ENCODE data around the gene USP25.

Gene USP25

GRCh38 chr21:15815285-15815684 is 85.5 kb downstream of the USP25 start:
- Histone ChIP-seq H3K9ac (ENCODE audit: insufficient read length, low read depth) (no peak overlapping the region), H3K36me3 (ENCODE audit: insufficient read depth, insufficient read length, low read length) (peaks cover 59% of the 10 kb centered on the region), H3K4me1 (ENCODE audit: insufficient read depth, insufficient read length) (no peaks in the 10 kb centered on the region), H3K4me3 (ENCODE audit: insufficient read length, low read depth) (no peak overlapping the region), H3K9me3 (ENCODE audit: insufficient read depth, low read length) (peaks cover 36% of the 10 kb centered on the region), H3K27me3 (ENCODE audit: insufficient read depth, insufficient read length) (no peaks in the 10 kb centered on the region)
- no peak for DNase-seq (ENCODE audit: low read depth, low spot score)
- no peak for TF ChIP-seq YY1 (IDR thresholded peaks at IDR 0.05; ENCODE audit: insufficient read depth, insufficient read length)
- no peak for TF ChIP-seq ZNF274 (IDR thresholded peaks at IDR 0.05; ENCODE audit: low read depth, low read length)
- no peak for TF ChIP-seq SUZ12 (IDR thresholded peaks at IDR 0.05; ENCODE audit: extremely low read depth, insufficient read depth, insufficient read length)

GRCh38 chr21:15820327-15820726 is 90.5 kb downstream of the USP25 start:
- TF ChIP-seq SUZ12 (IDR thresholded peaks at IDR 0.05; ENCODE audit: extremely low read depth, insufficient read depth, insufficient read length) = no peak
- TF ChIP-seq YY1 (IDR thresholded peaks at IDR 0.05; ENCODE audit: insufficient read depth, insufficient read length) = no peak
- TF ChIP-seq ZNF274 (IDR thresholded peaks at IDR 0.05; ENCODE audit: low read depth, low read length) = no peak
- Histone ChIP-seq H3K9me3 (ENCODE audit: insufficient read depth, low read length) (peaks cover 14% of the 10 kb centered on the region), H3K9ac (ENCODE audit: insufficient read length, low read depth) (no peak overlapping the region), H3K4me3 (ENCODE audit: insufficient read length, low read depth) (no peak overlapping the region), H3K36me3 (ENCODE audit: insufficient read depth, insufficient read length, low read length) (peaks cover 53% of the 10 kb centered on the region), H3K4me1 (ENCODE audit: insufficient read depth, insufficient read length) (no peaks in the 10 kb centered on the region), H3K27me3 (ENCODE audit: insufficient read depth, insufficient read length) (no peaks in the 10 kb centered on the region)
- DNase-seq (ENCODE audit: low read depth, low spot score) = no peak

- peaks cover 8% of the 10 kb centered on the region; the same call in 1 of the 2 replicates for H3K9me3 ChIP-seq (ENCODE audit: insufficient read depth, low read length)
- H3K4me1 ChIP-seq (ENCODE audit: insufficient read depth, insufficient read length) = no peaks in the 10 kb centered on the region
- H3K27me3 ChIP-seq (ENCODE audit: insufficient read depth, insufficient read length) = no peaks in the 10 kb centered on the region
- H3K36me3 ChIP-seq (ENCODE audit: insufficient read depth, insufficient read length, low read length) = peaks cover 50% of the 10 kb centered on the region
- TF ChIP-seq ZNF274 (IDR thresholded peaks at IDR 0.05; ENCODE audit: low read depth, low read length) (no peak), YY1 (IDR thresholded peaks at IDR 0.05; ENCODE audit: insufficient read depth, insufficient read length) (no peak), SUZ12 (IDR thresholded peaks at IDR 0.05; ENCODE audit: extremely low read depth, insufficient read depth, insufficient read length) (no peak)
- DNase-seq (ENCODE audit: low read depth, low spot score) = no peak
- H3K4me3 ChIP-seq (ENCODE audit: insufficient read length, low read depth) = no peak overlapping the region
- H3K9ac ChIP-seq (ENCODE audit: insufficient read length, low read depth) = no peak overlapping the region
Measured at GRCh38 chr21:15820852-15821379, 91.1 kb downstream of the USP25 start.

GRCh38 chr21:15823486-15824150 is 93.8 kb downstream of the USP25 start:
- DNase-seq (ENCODE audit: low read depth, low spot score) = no peak
- H3K9me3 ChIP-seq (ENCODE audit: insufficient read depth, low read length) = no peaks in the 10 kb centered on the region
- no peaks in the 10 kb centered on the region for H3K4me1 ChIP-seq (ENCODE audit: insufficient read depth, insufficient read length)
- peaks cover 49% of the 10 kb centered on the region for H3K36me3 ChIP-seq (ENCODE audit: insufficient read depth, insufficient read length, low read length)
- no peak for TF ChIP-seq SUZ12 (IDR thresholded peaks at IDR 0.05; ENCODE audit: extremely low read depth, insufficient read depth, insufficient read length)
- no peak for TF ChIP-seq ZNF274 (IDR thresholded peaks at IDR 0.05; ENCODE audit: low read depth, low read length)
- TF ChIP-seq YY1 (IDR thresholded peaks at IDR 0.05; ENCODE audit: insufficient read depth, insufficient read length) = no peak
- H3K9ac ChIP-seq (ENCODE audit: insufficient read length, low read depth) = no peak overlapping the region
- H3K27me3 ChIP-seq (ENCODE audit: insufficient read depth, insufficient read length) = no peaks in the 10 kb centered on the region
- H3K4me3 ChIP-seq (ENCODE audit: insufficient read length, low read depth) = no peak overlapping the region

GRCh38 chr21:15825700-15826099 is 95.9 kb downstream of the USP25 start:
- Histone ChIP-seq H3K9ac (ENCODE audit: insufficient read length, low read depth) (no peak overlapping the region), H3K4me3 (ENCODE audit: insufficient read length, low read depth) (no peak overlapping the region), H3K36me3 (ENCODE audit: insufficient read depth, insufficient read length, low read length) (peaks cover 39% of the 10 kb centered on the region), H3K4me1 (ENCODE audit: insufficient read depth, insufficient read length) (no peaks in the 10 kb centered on the region), H3K27me3 (ENCODE audit: insufficient read depth, insufficient read length) (no peaks in the 10 kb centered on the region), H3K9me3 (ENCODE audit: insufficient read depth, low read length) (no peaks in the 10 kb centered on the region)
- no peak for DNase-seq (ENCODE audit: low read depth, low spot score)
- no peak for TF ChIP-seq ZNF274 (IDR thresholded peaks at IDR 0.05; ENCODE audit: low read depth, low read length)
- no peak for TF ChIP-seq SUZ12 (IDR thresholded peaks at IDR 0.05; ENCODE audit: extremely low read depth, insufficient read depth, insufficient read length)
- TF ChIP-seq YY1 (IDR thresholded peaks at IDR 0.05; ENCODE audit: insufficient read depth, insufficient read length) = no peak

- H3K36me3 ChIP-seq (ENCODE audit: insufficient read depth, insufficient read length, low read length) = peaks cover 43% of the 10 kb centered on the region
- no peaks in the 10 kb centered on the region for H3K4me1 ChIP-seq (ENCODE audit: insufficient read depth, insufficient read length)
- no peaks in the 10 kb centered on the region for H3K9me3 ChIP-seq (ENCODE audit: insufficient read depth, low read length)
- no peaks in the 10 kb centered on the region for H3K27me3 ChIP-seq (ENCODE audit: insufficient read depth, insufficient read length)
- TF ChIP-seq SUZ12 (IDR thresholded peaks at IDR 0.05; ENCODE audit: extremely low read depth, insufficient read depth, insufficient read length) (no peak), ZNF274 (IDR thresholded peaks at IDR 0.05; ENCODE audit: low read depth, low read length) (no peak), YY1 (IDR thresholded peaks at IDR 0.05; ENCODE audit: insufficient read depth, insufficient read length) (no peak)
- no peak overlapping the region for H3K9ac ChIP-seq (ENCODE audit: insufficient read length, low read depth)
- DNase-seq (ENCODE audit: low read depth, low spot score) = peak; percentile 68
- H3K4me3 ChIP-seq (ENCODE audit: insufficient read length, low read depth) = no peak overlapping the region
Measured at GRCh38 chr21:15826147-15826780, 96.5 kb downstream of the USP25 start.

GRCh38 chr21:15826908-15827601 is 97.3 kb downstream of the USP25 start:
- no peaks in the 10 kb centered on the region for H3K4me1 ChIP-seq (ENCODE audit: insufficient read depth, insufficient read length)
- H3K9me3 ChIP-seq (ENCODE audit: insufficient read depth, low read length) = no peaks in the 10 kb centered on the region
- peaks cover 46% of the 10 kb centered on the region for H3K36me3 ChIP-seq (ENCODE audit: insufficient read depth, insufficient read length, low read length)
- no peak for TF ChIP-seq YY1 (IDR thresholded peaks at IDR 0.05; ENCODE audit: insufficient read depth, insufficient read length)
- no peak for TF ChIP-seq ZNF274 (IDR thresholded peaks at IDR 0.05; ENCODE audit: low read depth, low read length)
- no peak for TF ChIP-seq SUZ12 (IDR thresholded peaks at IDR 0.05; ENCODE audit: extremely low read depth, insufficient read depth, insufficient read length)
- no peaks in the 10 kb centered on the region for H3K27me3 ChIP-seq (ENCODE audit: insufficient read depth, insufficient read length)
- no peak for DNase-seq (ENCODE audit: low read depth, low spot score)
- no peak overlapping the region for H3K9ac ChIP-seq (ENCODE audit: insufficient read length, low read depth)
- H3K4me3 ChIP-seq (ENCODE audit: insufficient read length, low read depth) = no peak overlapping the region

All from NT2/D1 (cell line).